WERI-Rb-1 (cell line): ENCODE measurements around the gene ATG5.

Experiments used
- DNase-seq: peaks from one replicate; pipeline ENCODE4 v3.0.0-alpha.2; 2020
- H3K27ac ChIP-seq: fragments of 250-450 bp; sonication (Bioruptor Pico); 2 replicates; pipeline ENCODE4 v1.5.1; 2020; ENCODE audit warnings: mild to moderate bottlenecking, moderate library complexity
- H3K27me3 ChIP-seq: fragments of 250-450 bp; sonication (Bioruptor Pico); 2 replicates; pipeline ENCODE4 v1.5.1; 2021; ENCODE audit warnings: mild to moderate bottlenecking, low read depth, moderate library complexity; ENCODE audit not compliant: insufficient read depth, severe bottlenecking
- H3K36me3 ChIP-seq: fragments of 250-450 bp; sonication (Bioruptor Pico); 2 replicates; pipeline ENCODE4 v1.5.1; 2020; ENCODE audit warnings: mild to moderate bottlenecking, moderate library complexity
- H3K4me3 ChIP-seq: 2 replicates; pipeline ENCODE4 v1.5.1; 2011; ENCODE audit warnings: low read depth, mild to moderate bottlenecking, control low read depth, low read length
- H3K9me3 ChIP-seq: fragments of 250-450 bp; sonication (Bioruptor Pico); 2 replicates; pipeline ENCODE4 v1.5.1; 2021; ENCODE audit warnings: mild to moderate bottlenecking, moderate library complexity; ENCODE audit not compliant: severe bottlenecking
- CTCF ChIP-seq: IDR thresholded peaks from 2 replicates; pipeline ENCODE4 v1.5.1; 2011; ENCODE audit warnings: low read depth, mild to moderate bottlenecking, control low read depth, inconsistent platforms, low read length

The ATG5 gene

GRCh38 chr6:106161893-106162292 lies 163.7 kb downstream of the ATG5 start:
- H3K9me3 ChIP-seq: no peaks in the 10 kb centered on the region
- no peak for TF ChIP-seq CTCF
- no peaks in the 10 kb centered on the region for H3K27me3 ChIP-seq
- H3K27ac ChIP-seq: no peak overlapping the region
- no peak overlapping the region for H3K4me3 ChIP-seq
- DNase-seq: no peak
- no peaks in the 10 kb centered on the region for H3K36me3 ChIP-seq

- Histone ChIP-seq H3K27me3 (no peaks in the 10 kb centered on the region), H3K27ac (no peak overlapping the region), H3K9me3 (no peaks in the 10 kb centered on the region), H3K36me3 (no peaks in the 10 kb centered on the region), H3K4me3 (no peak overlapping the region)
- DNase-seq: no peak
- no peak for TF ChIP-seq CTCF
These were observed 164.2 kb downstream of the ATG5 start for GRCh38 chr6:106161311-106161874.

GRCh38 chr6:106160189-106160588 lies 165.4 kb downstream of the ATG5 start:
- no peak for TF ChIP-seq CTCF
- H3K27ac ChIP-seq: no peak overlapping the region
- no peaks in the 10 kb centered on the region for H3K9me3 ChIP-seq
- no peak for DNase-seq
- no peak overlapping the region for H3K4me3 ChIP-seq
- no peaks in the 10 kb centered on the region for H3K36me3 ChIP-seq
- H3K27me3 ChIP-seq: no peaks in the 10 kb centered on the region

GRCh38 chr6:106159531-106159940 lies 166.0 kb downstream of the ATG5 start:
- H3K9me3 ChIP-seq: no peaks in the 10 kb centered on the region
- H3K36me3 ChIP-seq: no peaks in the 10 kb centered on the region
- H3K4me3 ChIP-seq: no peak overlapping the region
- no peak overlapping the region for H3K27ac ChIP-seq
- DNase-seq: no peak
- no peak for TF ChIP-seq CTCF
- no peaks in the 10 kb centered on the region for H3K27me3 ChIP-seq

- no peak for TF ChIP-seq CTCF
- H3K4me3 ChIP-seq: no peak overlapping the region
- H3K36me3 ChIP-seq: no peaks in the 10 kb centered on the region
- no peaks in the 10 kb centered on the region for H3K9me3 ChIP-seq
- no peak overlapping the region for H3K27ac ChIP-seq
- H3K27me3 ChIP-seq: no peaks in the 10 kb centered on the region
- DNase-seq: no peak
These were observed 166.7 kb downstream of the ATG5 start for GRCh38 chr6:106158816-106159215.

GRCh38 chr6:106156863-106157262 lies 168.7 kb downstream of the ATG5 start:
- no peaks in the 10 kb centered on the region for H3K27me3 ChIP-seq
- no peaks in the 10 kb centered on the region for H3K9me3 ChIP-seq
- no peak for TF ChIP-seq CTCF
- DNase-seq: no peak
- no peaks in the 10 kb centered on the region for H3K36me3 ChIP-seq
- no peak overlapping the region for H3K27ac ChIP-seq
- no peak overlapping the region for H3K4me3 ChIP-seq
